ENCODE data around the gene ANKRD36C. TPM values are rescaled to one million over a fixed set of nuclear protein-coding genes. Genes with fewer than 3 reads are reported as not detected.
"Not testable (repeated sequence)": the region's sequence is repeated elsewhere in the genome, so short reads cannot be mapped to it uniquely, and the experiment has no call there.

Gene ANKRD36C
- total RNA-seq, 1 experiment from 2014 or later = 14.5 TPM

DNA sequence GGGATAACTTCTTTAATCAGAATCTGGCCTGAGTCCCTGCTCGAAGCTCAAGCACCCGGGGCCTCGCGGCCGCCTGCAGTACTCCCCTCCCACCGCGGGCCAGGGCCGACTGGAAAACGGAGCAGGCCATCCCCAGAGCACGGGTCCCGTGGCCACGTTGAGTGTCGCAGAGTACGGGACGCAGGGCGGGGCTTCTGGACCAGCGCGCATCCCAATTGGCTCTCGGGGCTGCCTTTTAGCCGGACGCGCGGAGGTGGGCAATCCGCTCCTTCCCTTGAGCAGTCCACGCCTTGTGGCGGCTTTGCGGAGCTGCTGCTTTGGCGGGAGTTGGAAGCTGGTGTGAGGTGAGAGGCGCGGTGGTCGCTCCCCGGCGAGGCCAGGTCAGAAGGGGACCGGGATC is 202.2 kb downstream of the ANKRD36C start:
- H3K27ac Mint-ChIP-seq (ENCODE audit: low read depth, unreplicated experiment); BruUV-seq (replicated peaks); CTCF ChIA-PET; DNase-seq (ENCODE audit: unreplicated experiment); H3K4me3 Mint-ChIP-seq (ENCODE audit: unreplicated experiment); H3K36me3 Mint-ChIP-seq (ENCODE audit: insufficient read depth, unreplicated experiment); H3K4me1 Mint-ChIP-seq (ENCODE audit: insufficient read depth, unreplicated experiment); H3K27me3 Mint-ChIP-seq (ENCODE audit: insufficient read depth, unreplicated experiment); intact Hi-C loops (cut with micrococcal nuclease); H3K9me3 Mint-ChIP-seq (ENCODE audit: unreplicated experiment); POLR2A ChIA-PET: not testable (repeated sequence)

DNA sequence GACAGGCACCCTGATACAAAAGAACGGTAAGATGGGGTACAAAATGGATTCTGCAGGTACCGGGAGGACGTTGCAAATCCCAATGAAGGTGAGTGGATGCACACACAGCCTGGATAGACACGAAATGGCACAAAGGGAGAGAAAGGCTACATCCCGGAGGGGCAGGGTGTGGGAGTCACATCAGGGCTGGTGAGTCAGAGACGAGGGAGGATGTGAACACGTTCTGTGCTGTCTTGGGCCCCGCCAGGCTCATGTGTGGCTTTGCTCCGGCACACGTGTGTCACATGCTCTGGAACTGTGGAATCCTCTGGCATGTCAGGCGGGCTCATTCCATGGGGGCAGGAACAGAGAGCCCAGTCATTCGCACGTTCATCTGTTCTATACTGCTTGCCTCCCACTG is 203.0 kb downstream of the ANKRD36C start:
- intact Hi-C loops (cut with micrococcal nuclease); DNase-seq (ENCODE audit: unreplicated experiment); H3K36me3 Mint-ChIP-seq (ENCODE audit: insufficient read depth, unreplicated experiment); H3K27ac Mint-ChIP-seq (ENCODE audit: low read depth, unreplicated experiment); BruUV-seq (replicated peaks); POLR2A ChIA-PET; H3K27me3 Mint-ChIP-seq (ENCODE audit: insufficient read depth, unreplicated experiment); CTCF ChIA-PET; H3K9me3 Mint-ChIP-seq (ENCODE audit: unreplicated experiment); H3K4me3 Mint-ChIP-seq (ENCODE audit: unreplicated experiment); H3K4me1 Mint-ChIP-seq (ENCODE audit: insufficient read depth, unreplicated experiment): not testable (repeated sequence)

Other genes starting within 250 kb of the ANKRD36C start
- not detected in 2 replicates for gene GPAT2, start 43.1 kb upstream of the ANKRD36C start, total RNA-seq (2022)
- gene ADRA2B, start 124.7 kb upstream of the ANKRD36C start, total RNA-seq (2022) = not detected in 2 replicates
- not detected in 2 replicates for gene ASTL, start 146.7 kb upstream of the ANKRD36C start, total RNA-seq (2022)
- 1.3 and 3.3 TPM in 2 replicates for gene DUSP2, start 153.6 kb upstream of the ANKRD36C start, total RNA-seq (2022)
- gene STARD7, start 217.0 kb upstream of the ANKRD36C start, total RNA-seq (2022) = 84.1 and 105 TPM in 2 replicates

All from MCF 10A (cell line).